Left forelimb (tissue), 1 donor: ENCODE data around the gene RRP1.

Source experiments
- DNase-seq: peaks from one replicate; pipeline ENCODE4 v3.0.0-alpha.2; 2018; ENCODE audit warnings: low spot score

The RRP1 gene

GRCh38 chr21:43801006-43801783 lies 11.8 kb downstream of the RRP1 start:
- no peak for DNase-seq

DNA sequence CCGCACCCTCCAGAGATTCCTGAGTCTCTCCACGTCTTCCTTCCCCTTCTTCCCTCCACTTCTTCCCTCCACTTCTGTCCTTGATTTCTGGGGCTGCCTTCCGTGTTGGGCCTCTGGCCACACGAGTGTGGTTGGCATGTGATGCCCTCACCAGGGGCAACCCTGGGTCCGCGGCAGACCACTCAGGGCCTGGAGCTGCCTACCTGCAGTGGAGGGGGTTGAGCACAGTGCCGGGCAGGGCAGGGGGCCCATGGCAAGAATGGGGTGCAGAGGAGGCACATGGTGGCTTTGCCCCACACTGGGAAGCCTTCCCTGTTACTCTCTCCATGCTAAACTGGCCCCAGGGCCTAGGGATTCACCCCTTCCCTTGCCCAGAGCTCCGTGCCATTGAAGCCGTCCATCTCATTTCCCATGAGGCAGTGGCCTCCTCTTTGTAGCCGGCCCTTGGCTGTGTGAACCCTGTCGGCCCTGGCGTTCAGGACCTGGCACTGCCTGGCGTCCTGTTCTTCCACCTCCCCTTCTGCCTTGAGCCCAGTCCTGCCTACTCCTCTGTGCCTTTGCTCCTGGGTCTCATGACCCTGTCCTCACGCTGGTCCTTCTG lies 13.4 kb downstream of the RRP1 start:
- DNase-seq = no peak

DNA sequence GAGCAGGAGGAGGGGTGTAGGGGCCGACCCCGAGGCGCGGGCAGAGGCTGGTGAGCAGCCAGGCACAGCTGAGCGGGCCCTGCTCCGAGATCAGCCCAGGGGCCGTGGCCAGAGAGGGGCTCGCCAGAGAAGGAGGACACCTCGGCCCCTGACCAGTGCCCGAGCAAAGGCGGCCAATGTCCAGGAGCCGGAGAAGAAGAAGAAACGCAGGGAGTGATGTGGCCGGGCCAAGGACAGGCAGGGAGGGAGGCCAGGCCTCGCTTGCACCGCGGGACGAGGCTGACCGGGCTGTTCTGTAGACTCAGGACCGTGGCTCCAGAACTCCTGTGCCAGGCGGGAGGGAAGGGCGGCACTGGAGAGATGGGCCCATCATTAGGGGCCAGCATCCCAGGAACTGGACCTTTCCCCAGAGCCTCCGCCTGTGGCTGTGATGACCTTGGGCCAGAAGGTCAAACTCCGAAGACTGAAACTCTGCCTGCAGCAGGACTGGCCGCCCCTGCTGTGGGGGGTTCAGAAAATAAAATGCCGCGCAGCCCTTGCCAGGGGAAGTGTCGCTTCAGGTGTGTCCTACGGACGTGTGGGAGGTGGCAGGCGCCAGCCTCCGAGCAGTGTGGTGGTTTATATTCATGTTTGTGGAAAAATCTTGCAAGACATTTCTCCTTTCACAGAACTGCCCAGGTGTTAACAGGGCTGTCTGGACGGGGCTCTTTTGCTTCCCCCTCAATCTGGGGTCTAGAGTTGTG lies 14.4 kb downstream of the RRP1 start:
- no peak for DNase-seq

GRCh38 chr21:43805275-43805800 lies 16.0 kb downstream of the RRP1 start:
- no peak for DNase-seq

DNA sequence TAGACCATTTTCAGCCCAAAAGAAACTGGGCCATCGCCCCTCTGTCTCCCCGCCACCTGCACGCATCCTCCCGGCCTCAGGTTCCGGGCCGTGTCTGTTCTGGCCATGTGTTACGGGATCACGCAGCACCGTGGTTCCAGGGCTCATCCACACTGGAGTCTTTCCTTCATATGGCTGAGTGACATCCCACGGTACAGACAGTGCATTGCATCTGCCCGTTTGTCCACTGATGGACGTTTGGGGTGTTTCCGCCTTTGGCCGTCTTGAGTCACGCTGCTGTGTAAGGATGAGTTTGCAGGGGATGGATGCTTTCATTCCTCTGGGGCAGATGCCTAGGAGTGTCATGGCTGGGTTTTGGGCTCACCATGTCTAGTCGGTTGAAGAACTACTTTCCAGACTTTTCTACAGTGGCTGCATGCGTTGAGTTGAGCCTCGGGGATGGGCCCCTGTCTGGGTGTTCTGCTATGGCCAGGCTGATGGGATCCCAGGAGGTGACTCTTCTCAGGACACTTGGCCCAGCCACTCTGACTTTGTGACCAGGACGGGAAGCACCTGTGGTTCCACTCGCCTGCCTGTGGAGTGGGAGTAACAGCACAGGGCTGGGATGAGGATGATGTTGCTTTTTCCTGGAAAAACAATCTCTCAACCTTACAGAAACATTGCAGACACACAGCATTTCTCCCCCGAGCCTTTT lies 16.8 kb downstream of the RRP1 start:
- DNase-seq = no peak

- DNase-seq = no peak
Observed at GRCh38 chr21:43808367-43808766, 19.0 kb downstream of the RRP1 start.

GRCh38 chr21:43808832-43809251 lies 19.5 kb downstream of the RRP1 start:
- no peak for DNase-seq

- DNase-seq = no peak
Observed at GRCh38 chr21:43809346-43809799, 20.0 kb downstream of the RRP1 start.

GRCh38 chr21:43809853-43810504 lies 20.6 kb downstream of the RRP1 start:
- DNase-seq = no peak

DNA sequence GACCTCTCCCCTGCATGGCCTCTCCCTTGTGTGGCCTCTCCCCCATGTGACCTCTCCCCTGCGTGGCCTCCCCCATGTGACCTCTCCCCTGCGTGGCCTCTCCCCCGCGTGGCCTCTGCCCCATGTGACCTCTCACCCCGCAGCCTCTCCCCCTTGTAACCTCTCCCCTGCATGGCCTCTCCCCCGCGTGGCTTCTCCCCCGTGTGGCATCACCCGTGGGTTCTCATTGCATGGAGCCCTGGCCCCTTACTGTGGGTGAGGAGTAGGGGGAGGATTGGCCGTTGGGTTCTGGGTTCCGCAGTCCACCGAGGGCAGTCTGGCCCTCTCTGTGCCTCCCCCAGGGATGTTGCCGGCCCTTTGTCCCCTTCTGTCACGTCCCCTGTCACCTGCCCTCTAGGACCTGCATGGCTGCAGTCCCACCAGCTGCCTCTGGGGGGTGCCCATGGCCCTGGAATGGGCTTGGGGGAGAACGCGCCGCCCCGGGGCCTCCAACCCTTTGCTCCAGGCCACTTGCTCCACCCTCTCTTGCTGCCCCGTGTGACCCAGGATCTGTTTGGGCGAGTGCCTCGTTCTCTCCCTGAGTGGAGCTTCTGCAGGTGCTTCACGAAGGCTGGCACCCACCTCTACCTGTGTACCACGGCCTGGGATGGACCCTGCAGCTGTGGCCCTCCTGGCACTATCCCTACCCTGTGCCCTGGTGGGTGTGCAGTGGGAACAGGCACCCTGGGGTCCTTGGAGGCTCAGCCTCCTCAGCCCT lies 21.3 kb downstream of the RRP1 start:
- peak; percentile 86 for DNase-seq

- DNase-seq = no peak
Observed at GRCh38 chr21:43811262-43812105, 22.1 kb downstream of the RRP1 start.

GRCh38 chr21:43812139-43812821 lies 22.9 kb downstream of the RRP1 start:
- no peak for DNase-seq

DNA sequence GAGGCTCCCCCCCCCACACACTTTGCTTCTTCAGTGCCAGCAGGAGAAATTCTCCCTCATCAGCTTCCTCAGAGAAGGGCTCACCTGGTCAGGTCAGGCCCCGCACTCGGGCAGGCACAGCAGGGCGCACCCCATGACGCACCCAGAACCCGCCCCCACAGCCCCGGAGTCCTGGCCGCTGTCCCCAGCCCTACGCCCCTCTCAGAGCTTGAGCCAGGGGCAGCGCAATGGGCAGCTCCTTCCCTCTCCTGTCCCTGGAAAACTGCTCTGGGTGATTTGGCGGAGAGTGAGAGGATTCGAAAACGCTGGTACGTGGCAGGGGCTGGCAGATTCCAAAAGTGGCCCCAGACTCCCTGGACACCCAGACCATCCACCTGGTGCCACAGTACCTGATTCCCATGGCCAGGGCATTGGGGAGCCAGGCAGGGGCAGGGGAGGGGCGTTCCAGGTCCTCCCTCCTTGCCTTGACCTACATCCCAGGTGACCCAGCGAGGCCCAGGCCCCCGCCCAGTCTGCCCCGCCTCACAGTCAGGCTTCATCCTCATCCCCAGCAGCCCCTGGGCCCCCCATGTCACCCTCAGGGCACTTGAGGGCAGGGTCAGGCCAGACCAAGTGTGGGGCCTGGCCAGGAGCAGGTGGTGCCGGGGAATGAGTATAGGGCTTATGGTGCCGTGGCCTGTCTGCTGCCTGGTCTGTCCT lies 23.7 kb downstream of the RRP1 start:
- no peak for DNase-seq

- DNase-seq = no peak
Observed at GRCh38 chr21:43813656-43813980, 24.2 kb downstream of the RRP1 start.

DNA sequence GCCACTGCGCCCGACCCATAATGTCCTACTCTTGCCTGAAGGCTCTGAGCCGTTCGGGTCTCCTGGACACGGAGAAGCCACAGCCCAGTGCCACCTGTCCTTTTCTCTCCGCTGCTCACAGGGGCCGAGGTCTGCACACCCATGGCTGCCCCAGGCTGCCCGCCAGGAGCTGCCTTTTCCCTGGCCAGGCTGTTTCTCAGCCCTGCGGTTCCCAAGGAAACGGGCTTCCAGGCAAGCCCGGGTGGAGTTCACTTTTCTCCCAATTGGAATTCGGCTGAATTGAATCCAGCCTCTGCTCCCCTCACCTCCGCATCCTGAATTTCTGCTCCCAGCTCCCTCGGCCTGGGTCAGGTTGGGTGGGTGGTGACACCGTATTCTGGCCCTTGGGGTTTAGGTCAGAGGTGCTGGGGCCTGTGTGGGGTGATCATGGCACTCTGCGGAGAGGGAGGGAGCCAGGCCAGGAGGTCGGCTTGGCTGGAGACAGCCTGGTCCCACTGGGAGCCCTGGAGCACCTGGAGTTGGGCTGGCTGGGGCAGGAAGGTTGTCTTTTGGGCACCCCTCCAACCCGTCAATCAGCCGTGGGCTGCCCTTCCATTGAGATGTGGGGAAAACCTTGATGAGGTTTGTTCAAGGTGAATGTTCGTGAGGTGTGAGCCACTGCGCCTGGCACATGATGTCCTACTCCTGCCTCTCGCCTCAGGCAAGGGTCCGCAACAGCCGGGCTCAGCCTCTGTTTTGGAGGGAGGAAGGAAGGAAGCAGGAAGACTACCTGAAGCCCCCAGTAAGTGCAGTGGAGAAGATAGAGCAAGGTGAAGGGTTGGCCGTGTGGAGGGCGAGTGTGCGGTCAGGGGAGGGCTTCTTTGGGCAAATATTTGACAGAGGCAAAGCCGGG lies 25.1 kb downstream of the RRP1 start:
- DNase-seq = no peak

DNA sequence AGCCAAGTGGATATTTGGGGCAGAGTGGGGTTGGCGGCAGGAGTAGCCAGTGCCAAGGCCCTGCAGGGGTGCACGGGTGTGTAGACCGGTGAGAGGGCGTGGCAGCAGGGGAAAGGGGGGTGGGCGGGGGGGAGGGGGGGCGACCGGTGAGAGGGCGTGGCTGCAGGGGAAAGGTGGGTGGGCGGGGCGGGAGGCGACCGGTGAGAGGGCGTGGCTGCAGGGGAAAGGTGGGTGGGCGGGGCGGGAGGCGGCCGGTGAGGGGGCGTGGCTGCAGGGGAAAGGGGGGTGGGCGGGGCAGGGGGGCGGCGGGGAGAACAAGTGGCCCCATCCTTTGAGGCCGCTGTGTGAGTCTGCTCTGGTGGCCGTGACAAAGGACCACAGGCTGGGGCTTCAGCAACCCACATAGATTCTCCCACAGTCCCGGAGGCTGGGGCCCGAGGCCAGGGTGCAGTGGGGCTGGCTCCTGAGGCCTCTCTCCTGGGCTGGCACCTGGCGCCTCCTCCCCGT lies 25.8 kb downstream of the RRP1 start:
- no peak for DNase-seq

- no peak for DNase-seq
Observed at GRCh38 chr21:43815991-43816390, 26.6 kb downstream of the RRP1 start.
